Liver (tissue), 9 donors: ENCODE measurements around the gene FBP1. TPM values are rescaled to one million over a fixed set of nuclear protein-coding genes. Genes with fewer than 3 reads are reported as not detected.

Experiments used
- DNase-seq: peaks from one replicate; pipeline ENCODE4 v3.0.0-alpha.2; 2017; ENCODE audit warnings: low spot score
- H3K27ac ChIP-seq, 2 donors: one replicate each; pipeline ENCODE4 v1.7.0; 2013; ENCODE audit warnings: inconsistent platforms in 2 of 2, low read length in 2 of 2, control low read depth in 1 of 2, low read depth in 1 of 2, mild to moderate bottlenecking in 1 of 2
- H3K27me3 ChIP-seq, 4 donors: one replicate each; pipeline versions ENCODE4 v1.6.1 to v1.7.0; 2013; ENCODE audit warnings: low read length in 3 of 4, inconsistent platforms in 1 of 4, mild to moderate bottlenecking in 1 of 4, moderate library complexity in 1 of 4; ENCODE audit not compliant: control insufficient read depth in 4 of 4, insufficient read depth in 4 of 4
- H3K36me3 ChIP-seq, 4 donors: one replicate each; pipeline versions ENCODE4 v1.6.1 to v1.7.0; 2013; ENCODE audit warnings: low read length in 3 of 4, mild to moderate bottlenecking in 3 of 4, low read depth in 1 of 4, moderate library complexity in 1 of 4; ENCODE audit not compliant: control insufficient read depth in 4 of 4, insufficient read depth in 3 of 4
- H3K4me1 ChIP-seq, 4 donors: one replicate each; pipeline versions ENCODE4 v1.6.1 to v1.7.0; 2013; ENCODE audit warnings: low read length in 3 of 4, mild to moderate bottlenecking in 3 of 4, moderate library complexity in 1 of 4; ENCODE audit not compliant: control insufficient read depth in 4 of 4, insufficient read depth in 4 of 4
- H3K4me3 ChIP-seq, 3 donors: one replicate each; pipeline versions ENCODE4 v1.6.1 to v1.7.0; 2013; ENCODE audit warnings: low read length in 3 of 3, control low read depth in 1 of 3, low read depth in 1 of 3, mild to moderate bottlenecking in 1 of 3
- H3K9ac ChIP-seq, 2 donors: one replicate each; pipeline ENCODE4 v1.7.0; 2013; ENCODE audit warnings: low read length in 2 of 2, mild to moderate bottlenecking in 2 of 2, moderate library complexity in 2 of 2, control low read depth in 1 of 2, low read depth in 1 of 2
- H3K9me3 ChIP-seq, 4 donors: one replicate each; pipeline versions ENCODE4 v1.6.1 to v1.7.0; 2013; ENCODE audit warnings: low read length in 3 of 4; ENCODE audit not compliant: control insufficient read depth in 4 of 4
- ATF3 ChIP-seq: IDR thresholded peaks from 2 replicates; pipeline ENCODE4 v1.6.1; 2016; ENCODE audit warnings: antibody characterized with exemption
- CTCF ChIP-seq: fragments of 150-350 bp; IDR thresholded peaks from 2 replicates; pipeline ENCODE4 v1.5.1; 2017; ENCODE audit warnings: improper control_type of control experiment, low read depth, low read length; ENCODE audit not compliant: missing input control
- EGR1 ChIP-seq, 2 donors: IDR thresholded peaks; 2 replicates each; pipeline ENCODE4 v1.6.1; 2016 to 2018; ENCODE audit warnings: antibody characterized with exemption in 2 of 2, low read depth in 2 of 2
- FOXA1 ChIP-seq: IDR thresholded peaks from 2 replicates; pipeline ENCODE4 v1.6.1; 2016; ENCODE audit warnings: antibody characterized with exemption
- FOXA2 ChIP-seq: IDR thresholded peaks from 2 replicates; pipeline ENCODE4 v1.6.1; 2016; ENCODE audit warnings: antibody characterized with exemption
- GABPA ChIP-seq, 2 donors: IDR thresholded peaks in 1 of 2; conservative IDR thresholded peaks in 1 of 2; 2 replicates each; pipeline ENCODE4 v1.6.1; 2016; ENCODE audit warnings: antibody characterized with exemption in 2 of 2, mild to moderate bottlenecking in 1 of 2, moderate library complexity in 1 of 2
- HNF4A ChIP-seq, 2 donors: conservative IDR thresholded peaks; 2 replicates each; pipeline ENCODE4 v1.6.1; 2016; ENCODE audit warnings: antibody characterized with exemption in 2 of 2, mild to moderate bottlenecking in 2 of 2
- HNF4G ChIP-seq: IDR thresholded peaks from 2 replicates; pipeline ENCODE4 v1.6.1; 2016; ENCODE audit warnings: antibody characterized with exemption
- JUND ChIP-seq, 2 donors: IDR thresholded peaks; 2 replicates each; pipeline ENCODE4 v1.6.1; 2016; ENCODE audit warnings: antibody characterized with exemption in 2 of 2
- MAX ChIP-seq: IDR thresholded peaks from 2 replicates; pipeline ENCODE4 v1.6.1; 2016; ENCODE audit warnings: antibody characterized with exemption
- NR2F2 ChIP-seq: IDR thresholded peaks from 2 replicates; pipeline ENCODE4 v1.6.1; 2016; ENCODE audit warnings: antibody characterized with exemption
- RAD21 ChIP-seq, 2 donors: IDR thresholded peaks; 2 replicates each; pipeline ENCODE4 v1.6.1; 2016; ENCODE audit warnings: antibody characterized with exemption in 2 of 2, mild to moderate bottlenecking in 2 of 2
- REST ChIP-seq: IDR thresholded peaks from 2 replicates; pipeline ENCODE4 v1.6.1; 2016; ENCODE audit warnings: antibody characterized with exemption, mild to moderate bottlenecking
- RXRA ChIP-seq, 2 donors: IDR thresholded peaks; 2 replicates each; pipeline ENCODE4 v1.6.1; 2017 to 2018; ENCODE audit warnings: antibody characterized with exemption in 2 of 2, mild to moderate bottlenecking in 1 of 2
- SP1 ChIP-seq: IDR thresholded peaks from 2 replicates; pipeline ENCODE4 v1.6.1; 2018; ENCODE audit warnings: antibody characterized with exemption, mild to moderate bottlenecking
- TAF1 ChIP-seq: conservative IDR thresholded peaks from 2 replicates; pipeline ENCODE4 v1.6.1; 2016; ENCODE audit warnings: antibody characterized with exemption, mild to moderate bottlenecking
- YY1 ChIP-seq: IDR thresholded peaks from 2 replicates; pipeline ENCODE4 v1.6.1; 2016; ENCODE audit warnings: antibody characterized with exemption, mild to moderate bottlenecking
- ZBTB33 ChIP-seq: IDR thresholded peaks from 2 replicates; pipeline ENCODE4 v1.6.1; 2016; ENCODE audit warnings: antibody characterized with exemption
- WGBS: extraction: QIAGEN DNeasy Blood & Tissue Kit; methylation state at CpG from one replicate; pipeline ENCODE4 v1.1.7; 2013; 5-methylcytosine and 5-hydroxymethylcytosine counted together
- polyA plus RNA-seq, 2 donors: library from polyadenylated mRNA; stranded (reverse) in 1 of 2; unstranded in 1 of 2; fragments of 200-250 nt in 1 of 2; fragments of >200 nt in 1 of 2; fragmentation: Nextera tagmentation in 1 of 2; extraction: Ambion mirVana in 1 of 2; gene quantifications; one replicate each; pipeline versions ENCODE4 v1.2.1 to v1.2.3, GENCODE V29; 2013 to 2015
- total RNA-seq, 2 donors: library from RNA; depleted of rRNA; stranded (reverse); fragments of >200 nt; gene quantifications; one replicate each; pipeline ENCODE4 v1.2.3, GENCODE V29; 2014
- donor health status: healthy.
- donor health status: healthy.
- donor health status: healthy.
- donor health status: healthy.
- donor health status: healthy.

FBP1 gene
- total and polyA plus RNA-seq, 4 donors, result 27.8 to 574 (median 317) TPM

GRCh38 chr9:94554439-94555331 lies 84.6 kb downstream of the FBP1 start, which contains the start of gene PCAT7:
TSS of gene PCAT7 (plus strand) at chr9:94555083.
- Histone ChIP-seq H3K9ac (peak within 1 kb of the TSS; percentile 51 to 81), H3K9me3 (no peaks in the 10 kb centered on the region), H3K27me3 (no peaks in the 10 kb centered on the region), H3K27ac (peak within 1 kb of the TSS; percentile 92 to 93), H3K36me3 (peaks cover 0 to 7% (median 3%) of the 10 kb centered on the region in 4 donors), H3K4me3 (peak within 1 kb of the TSS; percentile 60 to 85 (median 78)), H3K4me1 (peaks cover 3 to 15% (median 10%) of the 10 kb centered on the region in 4 donors)
- no peak for DNase-seq
- 51% methylated on average over 40 of the region's 40 CpGs for WGBS
- TF ChIP-seq JUND (IDR thresholded peaks at IDR 0.05), result no peak
- TF ChIP-seq GABPA (IDR thresholded peaks at IDR 0.05 in 1 of 2, conservative IDR thresholded peaks at IDR 0.05 in 1 of 2), result no peak
- peak; percentile 88 to 89 for TF ChIP-seq RAD21 (IDR thresholded peaks at IDR 0.05)
- TF ChIP-seq YY1, result peak; percentile 22
- TF ChIP-seq MAX, result no peak
- TF ChIP-seq SP1, result peak; percentile 31
- no peak for TF ChIP-seq EGR1 (IDR thresholded peaks at IDR 0.05; ENCODE audit: low read depth in 2 of 2)
- peak; percentile 81 for TF ChIP-seq CTCF
- TF ChIP-seq HNF4G, result no peak
- peak; percentile 92 for TF ChIP-seq REST
- no peak for TF ChIP-seq FOXA2
- TF ChIP-seq ATF3, result no peak
- TF ChIP-seq ZBTB33, result no peak
- TF ChIP-seq HNF4A (conservative IDR thresholded peaks at IDR 0.05), result peak; percentile 13 to 16
- TF ChIP-seq NR2F2, result no peak
- TF ChIP-seq TAF1, result peak; percentile 78
- no peak for TF ChIP-seq FOXA1
- peak; percentile 26 to 27 for TF ChIP-seq RXRA (IDR thresholded peaks at IDR 0.05)
